Neural cell (in vitro differentiated cells): Measurements from ENCODE around the gene ITGB4. TPM values are rescaled to one million over a fixed set of nuclear protein-coding genes. Genes with fewer than 3 reads are reported as not detected.

Source experiments
- H2AFZ ChIP-seq: fragments of 200-600, 300-800 bp; sonication (generic), shearing (Covaris generic); 2 replicates; pipeline ENCODE4 v1.6.0; 2014; ENCODE audit warnings: low read depth, mild to moderate bottlenecking, antibody characterized with exemption, low read length, moderate library complexity
- H3F3A ChIP-seq: fragments of 200-600 bp; shearing (Covaris generic); 2 replicates; pipeline ENCODE4 v1.6.1; 2016; ENCODE audit warnings: mild to moderate bottlenecking, moderate library complexity, mixed read lengths, antibody characterized with exemption, low read length; ENCODE audit not compliant: insufficient read depth, poor library complexity, severe bottlenecking
- H3K27ac ChIP-seq: fragments of 200-600, 300-800 bp; sonication (generic), shearing (Covaris generic); 2 replicates; pipeline ENCODE4 v1.5.1; 2014; ENCODE audit warnings: mild to moderate bottlenecking, low read length, moderate library complexity
- H3K27me3 ChIP-seq: fragments of 300-800, 200-600 bp; sonication (generic), shearing (Covaris generic); 2 replicates; pipeline ENCODE4 v1.6.0; 2014; ENCODE audit warnings: mild to moderate bottlenecking, low read depth, low read length, moderate library complexity; ENCODE audit not compliant: insufficient read depth
- H3K36me3 ChIP-seq: fragments of 300-800, 200-600 bp; sonication (generic), shearing (Covaris generic); 2 replicates; pipeline ENCODE4 v1.5.1; 2014; ENCODE audit warnings: mild to moderate bottlenecking, antibody characterized with exemption, low read length, moderate library complexity; ENCODE audit not compliant: insufficient read depth
- H3K4me2 ChIP-seq: fragments of 300-800, 200-600 bp; sonication (generic), shearing (Covaris generic); 2 replicates; pipeline ENCODE4 v1.6.0; 2014; ENCODE audit warnings: mild to moderate bottlenecking, low read length
- H3K4me3 ChIP-seq: fragments of 300-800, 200-600 bp; sonication (generic), shearing (Covaris generic); 2 replicates; pipeline ENCODE4 v1.5.1; 2014; ENCODE audit warnings: mild to moderate bottlenecking, low read length, moderate library complexity
- H3K79me2 ChIP-seq: fragments of 200-600 bp; shearing (Covaris generic); replicated peaks from 2 replicates; pipeline ENCODE4 v1.6.0; 2014; ENCODE audit warnings: mild to moderate bottlenecking, low read length, moderate library complexity; ENCODE audit not compliant: insufficient read depth
- H3K9ac ChIP-seq: fragments of 300-800, 200-600 bp; sonication (generic), shearing (Covaris generic); 2 replicates; pipeline ENCODE4 v1.6.1; 2016; ENCODE audit warnings: mild to moderate bottlenecking, low read length, mixed read lengths
- H3K9me2 ChIP-seq: fragments of 200-600 bp; shearing (Covaris generic); 2 replicates; pipeline ENCODE4 v1.6.1; 2016; ENCODE audit warnings: mild to moderate bottlenecking, low read length, mixed read lengths; ENCODE audit not compliant: insufficient read depth
- H3K9me3 ChIP-seq: fragments of 200-600, 300-800 bp; sonication (generic), shearing (Covaris generic); 2 replicates; pipeline ENCODE4 v1.6.1; 2016; ENCODE audit warnings: mild to moderate bottlenecking, mixed run types, low read length, moderate library complexity, mixed read lengths
- H4K20me1 ChIP-seq: fragments of 200-600 bp; shearing (Covaris generic); 2 replicates; pipeline ENCODE4 v1.6.1; 2016; ENCODE audit warnings: mild to moderate bottlenecking, mixed run types; ENCODE audit not compliant: insufficient read depth
- CTCF ChIP-seq: fragments of 450-650 bp; IDR thresholded peaks from 2 replicates; pipeline ENCODE4 v1.5.1; 2014; ENCODE audit warnings: antibody characterized with exemption, mild to moderate bottlenecking, moderate library complexity; ENCODE audit not compliant: poor library complexity, severe bottlenecking
- EP300 ChIP-seq: fragments of 450-650 bp; conservative IDR thresholded peaks from 2 replicates; pipeline ENCODE4 v1.6.1; 2014; ENCODE audit warnings: antibody characterized with exemption, mild to moderate bottlenecking, moderate library complexity; ENCODE audit not compliant: poor library complexity, severe bottlenecking
- EZH2 ChIP-seq: fragments of 200-600, 300-800 bp; shearing (Covaris generic), sonication (generic); IDR thresholded peaks from 2 replicates; pipeline ENCODE4 v1.6.1; 2014; ENCODE audit warnings: antibody characterized with exemption, low read length, borderline replicate concordance, mild to moderate bottlenecking; ENCODE audit not compliant: insufficient read depth, poor library complexity, severe bottlenecking
- RAD21 ChIP-seq: fragments of 450-650 bp; conservative IDR thresholded peaks from 2 replicates; pipeline ENCODE4 v1.6.1; 2014; ENCODE audit warnings: antibody characterized with exemption, mild to moderate bottlenecking, moderate library complexity
- REST ChIP-seq: IDR thresholded peaks from 2 replicates; pipeline ENCODE4 v1.6.1; 2012; ENCODE audit warnings: borderline replicate concordance
- polyA plus RNA-seq: library from polyadenylated mRNA; depleted of rRNA; stranded (reverse); fragments of >200 nt; gene quantifications from 2 replicates; pipeline ENCODE4 v1.2.3, GENCODE V29; 2014

The ITGB4 gene
- polyA plus RNA-seq, 1 donor from 2014 or later, result not detected

GRCh38 chr17:75783069-75783783 is 62.0 kb downstream of the ITGB4 start:
- no peaks in the 10 kb centered on the region for H3K9me3 ChIP-seq
- no peak overlapping the region for H2AFZ ChIP-seq
- peaks cover 28% of the 10 kb centered on the region for H3K79me2 ChIP-seq
- no peak overlapping the region for H3K4me2 ChIP-seq
- H3K27me3 ChIP-seq, result no peaks in the 10 kb centered on the region
- H3K36me3 ChIP-seq, result peaks cover 6% of the 10 kb centered on the region
- peak overlapping the region; percentile 98 for H3K27ac ChIP-seq
- peaks cover 13% of the 10 kb centered on the region for H4K20me1 ChIP-seq
- no peak overlapping the region for H3K4me3 ChIP-seq
- peaks cover 18% of the 10 kb centered on the region for H3F3A ChIP-seq
- TF ChIP-seq CTCF, result peak; percentile 65
- TF ChIP-seq RAD21, result no peak
- TF ChIP-seq REST, result no peak
- TF ChIP-seq EZH2, result no peak
- H3K9ac ChIP-seq, result no peak overlapping the region
- no peaks in the 10 kb centered on the region for H3K9me2 ChIP-seq

- Histone ChIP-seq H3F3A (peaks cover 18% of the 10 kb centered on the region), H3K4me3 (peak overlapping the region; percentile 68), H3K79me2 (peaks cover 28% of the 10 kb centered on the region), H3K27ac (peak overlapping the region; percentile 98), H3K9ac (peak overlapping the region; percentile 93), H3K36me3 (no peaks in the 10 kb centered on the region), H2AFZ (peak overlapping the region; percentile 71), H3K9me3 (no peaks in the 10 kb centered on the region), H4K20me1 (peaks cover 6% of the 10 kb centered on the region), H3K9me2 (no peaks in the 10 kb centered on the region), H3K27me3 (no peaks in the 10 kb centered on the region), H3K4me2 (peak overlapping the region; percentile 66)
- TF ChIP-seq EP300, result no peak
- TF ChIP-seq EZH2, result no peak
- no peak for TF ChIP-seq REST
These were observed 62.7 kb downstream of the ITGB4 start for GRCh38 chr17:75783803-75784472.
